GM12875 (cell line): ENCODE measurements around the gene PVALB.

Experiments
- H3K4me3 ChIP-seq: one replicate; pipeline ENCODE4 v1.5.1; 2011; ENCODE audit warnings: low read depth, low read length, control low read depth
- CTCF ChIP-seq: IDR thresholded peaks from 2 replicates; pipeline ENCODE4 v1.5.1; 2011; ENCODE audit warnings: low read depth, mild to moderate bottlenecking, control low read depth, inconsistent platforms, low read length, moderate library complexity, borderline replicate concordance; ENCODE audit not compliant: insufficient read depth

Gene PVALB

GRCh38 chr22:36798674-36799066 lies 18.2 kb downstream of the PVALB start:
- no peak overlapping the region for H3K4me3 ChIP-seq
- no peak for TF ChIP-seq CTCF

- no peak for TF ChIP-seq CTCF
Observed at GRCh38 chr22:36797911-36798673, 18.7 kb downstream of the PVALB start.

GRCh38 chr22:36797374-36797773 lies 19.5 kb downstream of the PVALB start:
- no peak for TF ChIP-seq CTCF
- no peak overlapping the region for H3K4me3 ChIP-seq

More at GRCh38 chr22:36797911-36798673, 18.7 kb downstream of the PVALB start:
- no peak overlapping the region for H3K4me3 ChIP-seq

GRCh38 chr22:36796552-36797175 lies 20.2 kb downstream of the PVALB start:
- H3K4me3 ChIP-seq: no peak overlapping the region

GRCh38 chr22:36795633-36796032 lies 21.2 kb downstream of the PVALB start:
- TF ChIP-seq CTCF: no peak
- no peak overlapping the region for H3K4me3 ChIP-seq

More at GRCh38 chr22:36796552-36797175, 20.2 kb downstream of the PVALB start:
- TF ChIP-seq CTCF: no peak

GRCh38 chr22:36790648-36791047 lies 26.2 kb downstream of the PVALB start:
- no peak overlapping the region for H3K4me3 ChIP-seq
- no peak for TF ChIP-seq CTCF
